ENCODE data around the gene RAMP3.

DNA sequence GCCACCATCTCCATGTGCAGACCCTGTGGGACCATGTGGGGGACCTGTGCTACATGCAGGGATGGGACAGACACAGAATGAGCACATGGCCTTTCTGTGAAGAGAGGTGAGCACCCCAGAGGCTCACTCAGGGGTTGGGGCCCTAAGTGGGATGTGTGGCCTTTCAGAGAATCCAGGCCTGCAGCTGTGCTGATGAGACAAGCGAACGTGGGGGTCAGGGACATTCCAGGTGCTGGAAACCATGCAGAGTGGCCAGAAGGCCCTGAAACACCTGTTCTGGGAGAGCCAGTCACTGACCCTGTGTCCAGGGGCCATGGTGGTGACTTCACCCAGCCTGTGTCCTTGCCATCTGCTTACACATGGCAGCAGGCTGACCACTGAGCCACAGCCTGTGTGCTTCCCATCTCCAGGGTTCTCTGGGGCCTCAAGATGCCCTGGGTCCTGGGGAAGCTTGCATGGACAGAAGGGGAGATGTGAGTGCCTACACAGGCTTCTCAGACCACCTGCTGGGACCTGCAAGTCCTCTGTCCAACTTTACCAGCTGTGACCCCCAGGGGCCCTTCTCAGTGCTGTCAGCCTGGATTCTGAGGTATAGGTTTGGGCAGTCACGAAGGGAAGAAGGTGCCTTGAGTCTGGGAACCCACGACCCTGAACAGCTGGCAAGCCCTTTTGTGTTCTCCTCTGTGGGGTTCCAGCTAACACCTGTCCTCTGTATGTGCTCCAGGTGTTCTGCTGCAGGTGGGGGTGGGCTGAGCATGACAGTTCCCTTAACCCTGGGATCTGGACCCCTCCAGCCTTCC lies 17.6 kb downstream of the RAMP3 start:
- no peak for TF ChIP-seq EP300 (IDR thresholded peaks at IDR 0.05)
- no peak for TF ChIP-seq POLR2A (IDR thresholded peaks at IDR 0.05)
- TF ChIP-seq, protein P1, sequence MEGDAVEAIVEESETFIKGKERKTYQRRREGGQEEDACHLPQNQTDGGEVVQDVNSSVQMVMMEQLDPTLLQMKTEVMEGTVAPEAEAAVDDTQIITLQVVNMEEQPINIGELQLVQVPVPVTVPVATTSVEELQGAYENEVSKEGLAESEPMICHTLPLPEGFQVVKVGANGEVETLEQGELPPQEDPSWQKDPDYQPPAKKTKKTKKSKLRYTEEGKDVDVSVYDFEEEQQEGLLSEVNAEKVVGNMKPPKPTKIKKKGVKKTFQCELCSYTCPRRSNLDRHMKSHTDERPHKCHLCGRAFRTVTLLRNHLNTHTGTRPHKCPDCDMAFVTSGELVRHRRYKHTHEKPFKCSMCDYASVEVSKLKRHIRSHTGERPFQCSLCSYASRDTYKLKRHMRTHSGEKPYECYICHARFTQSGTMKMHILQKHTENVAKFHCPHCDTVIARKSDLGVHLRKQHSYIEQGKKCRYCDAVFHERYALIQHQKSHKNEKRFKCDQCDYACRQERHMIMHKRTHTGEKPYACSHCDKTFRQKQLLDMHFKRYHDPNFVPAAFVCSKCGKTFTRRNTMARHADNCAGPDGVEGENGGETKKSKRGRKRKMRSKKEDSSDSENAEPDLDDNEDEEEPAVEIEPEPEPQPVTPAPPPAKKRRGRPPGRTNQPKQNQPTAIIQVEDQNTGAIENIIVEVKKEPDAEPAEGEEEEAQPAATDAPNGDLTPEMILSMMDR (IDR thresholded peaks at IDR 0.05), result no peak

Measured in suprapubic skin (tissue), 3 donors.